GM23338 (cell line): Measurements from ENCODE around the gene FYN. TPM values are rescaled to one million over a fixed set of nuclear protein-coding genes. Genes with fewer than 3 reads are reported as not detected.

Source experiments
- ATAC-seq: fragments of 200-7000 bp; cut with Tn5 transposase; 3 replicates; pipeline ENCODE4 v1.9.1; 2020
- DNase-seq: peaks from one replicate; pipeline ENCODE4 v3.0.0-alpha.2; 2015; ENCODE audit warnings: low spot score
- H2AFZ ChIP-seq: fragments of 200-600 bp; sonication (generic); 2 replicates; pipeline ENCODE4 v1.8.0; 2016; ENCODE audit warnings: antibody characterized with exemption, mild to moderate bottlenecking, moderate library complexity
- H3F3A ChIP-seq: fragments of 200-600 bp; sonication (generic); replicated peaks from 2 replicates; pipeline ENCODE4 v1.8.0; 2017; ENCODE audit warnings: antibody characterized with exemption, mixed run types, low read depth
- H3K27ac ChIP-seq: fragments of 200-600 bp; sonication (generic); 2 replicates; pipeline ENCODE4 v1.6.1; 2016; ENCODE audit warnings: low read depth
- H3K27me3 ChIP-seq: fragments of 200-600 bp; sonication (generic); 2 replicates; pipeline ENCODE4 v1.8.0; 2016; ENCODE audit warnings: mild to moderate bottlenecking, mixed run types, moderate library complexity; ENCODE audit not compliant: insufficient read depth
- H3K36me3 ChIP-seq: fragments of 200-600 bp; sonication (generic); 2 replicates; pipeline ENCODE4 v1.8.0; 2016; ENCODE audit warnings: mild to moderate bottlenecking; ENCODE audit not compliant: insufficient read depth
- H3K4me1 ChIP-seq: fragments of 200-600 bp; sonication (generic); 2 replicates; pipeline ENCODE4 v1.8.0; 2016; ENCODE audit warnings: mild to moderate bottlenecking, moderate library complexity; ENCODE audit not compliant: insufficient read depth
- H3K4me2 ChIP-seq: fragments of 200-600 bp; sonication (generic); 2 replicates; pipeline ENCODE4 v1.7.1; 2017; ENCODE audit warnings: mixed run types
- H3K4me3 ChIP-seq: fragments of 200-600 bp; sonication (generic); 2 replicates; pipeline ENCODE4 v1.6.1; 2016; ENCODE audit warnings: mixed run types
- H3K79me2 ChIP-seq: fragments of 200-600 bp; sonication (generic); replicated peaks from 2 replicates; pipeline ENCODE4 v1.8.0; 2017; ENCODE audit warnings: mild to moderate bottlenecking; ENCODE audit not compliant: insufficient read depth
- H3K9me2 ChIP-seq: fragments of 200-600 bp; sonication (generic); 2 replicates; pipeline ENCODE4 v1.8.0; 2017; ENCODE audit not compliant: insufficient read depth
- H4K20me1 ChIP-seq: fragments of 200-600 bp; sonication (generic); replicated peaks from 2 replicates; pipeline ENCODE4 v1.8.0; 2017; ENCODE audit warnings: mild to moderate bottlenecking; ENCODE audit not compliant: insufficient read depth
- H3K27ac Mint-ChIP-seq: 2 replicates; pipeline ENCODE4 v1.8.0; 2020; ENCODE audit warnings: inconsistent platforms, mild to moderate bottlenecking, moderate library complexity, mixed read lengths
- H3K27me3 Mint-ChIP-seq: 3 replicates; pipeline ENCODE4 v1.8.0; 2022; ENCODE audit warnings: low read depth, mild to moderate bottlenecking, moderate library complexity, mixed read lengths, inconsistent platforms; ENCODE audit not compliant: insufficient read depth, poor library complexity
- H3K36me3 Mint-ChIP-seq: 3 replicates; pipeline ENCODE4 v1.8.0; 2021; ENCODE audit warnings: low read depth, mild to moderate bottlenecking, inconsistent platforms, moderate library complexity, mixed read lengths
- H3K4me1 Mint-ChIP-seq: 3 replicates; pipeline ENCODE4 v1.8.0; 2020; ENCODE audit warnings: mild to moderate bottlenecking, inconsistent platforms, mixed read lengths
- H3K4me3 Mint-ChIP-seq: 3 replicates; pipeline ENCODE4 v1.8.0; 2021; ENCODE audit warnings: moderate library complexity, mild to moderate bottlenecking, inconsistent platforms, mixed read lengths
- H3K9me3 Mint-ChIP-seq: 3 replicates; pipeline ENCODE4 v1.8.0; 2020; ENCODE audit warnings: moderate library complexity, mild to moderate bottlenecking, inconsistent platforms, mixed read lengths
- CREB1 ChIP-seq: fragments of 250-450 bp; sonication (Bioruptor Pico); IDR thresholded peaks from 2 replicates; pipeline ENCODE4 v1.5.0; 2020; ENCODE audit warnings: low read depth, mild to moderate bottlenecking, moderate library complexity
- CTCF ChIP-seq, 2 experiments: fragments of 200-600 bp in 1 of 2; sonication (generic) in 1 of 2; conservative IDR thresholded peaks; 2 replicates each; pipeline versions ENCODE4 v1.5.1 to v1.6.1; 2016 to 2017; ENCODE audit warnings: antibody characterized with exemption in 2 of 2, low read depth in 2 of 2, mild to moderate bottlenecking in 2 of 2, moderate library complexity in 1 of 2
- ETS1 ChIP-seq: IDR thresholded peaks from 2 replicates; pipeline ENCODE4 v1.6.1; 2016; ENCODE audit warnings: antibody characterized with exemption
- EZH2phosphoT487 ChIP-seq: fragments of 200-600 bp; sonication (generic); IDR thresholded peaks from one replicate; pipeline ENCODE4 v1.8.1; 2018; ENCODE audit warnings: antibody characterized with exemption; ENCODE audit not compliant: unreplicated experiment
- JUNB ChIP-seq: IDR thresholded peaks from one replicate; pipeline ENCODE4 v1.6.1; 2016; ENCODE audit warnings: antibody characterized with exemption; ENCODE audit not compliant: unreplicated experiment
- NANOG ChIP-seq: IDR thresholded peaks from 2 replicates; pipeline ENCODE4 v1.6.1; 2016; ENCODE audit warnings: antibody characterized with exemption, borderline replicate concordance
- POLR2AphosphoS5 ChIP-seq: IDR thresholded peaks from 2 replicates; pipeline ENCODE4 v1.6.1; 2016; ENCODE audit warnings: antibody characterized with exemption, low read depth
- STAT1 ChIP-seq: IDR thresholded peaks from one replicate; pipeline ENCODE4 v1.6.1; 2016; ENCODE audit warnings: antibody characterized with exemption; ENCODE audit not compliant: unreplicated experiment
- ZNF331 ChIP-seq: fragments of 250-450 bp; sonication (Bioruptor Pico); IDR thresholded peaks from 2 replicates; pipeline ENCODE4 v1.5.0; 2020; ENCODE audit warnings: low read depth, mild to moderate bottlenecking, moderate library complexity
- ZNF462 ChIP-seq: fragments of 250-450 bp; sonication (Bioruptor Pico); IDR thresholded peaks from 2 replicates; pipeline ENCODE4 v1.5.0; 2020; ENCODE audit warnings: mild to moderate bottlenecking, moderate library complexity
- polyA plus RNA-seq: library from polyadenylated mRNA; unstranded; fragments of >200 nt; fragmentation: Nextera tagmentation; extraction: Ambion mirVana; gene quantifications from 2 replicates; pipeline ENCODE4 v1.2.1, GENCODE V29; 2016
- total RNA-seq: library from RNA; depleted of rRNA; stranded (reverse); fragments of >200 nt; shearing (Covaris generic); gene quantifications from 2 replicates; pipeline ENCODE4 v1.2.3, GENCODE V29; 2014

Gene FYN
- total and polyA plus RNA-seq, 2 experiments from 2014 or later = 46.8 to 143 TPM

GRCh38 chr6:111875741-111876140 is 2.5 kb upstream of the FYN start:
- peaks cover 19% of the 10 kb centered on the region for H3K4me1 Mint-ChIP-seq
- peaks cover 19% of the 10 kb centered on the region for H3K4me1 ChIP-seq
- H3K27me3 Mint-ChIP-seq = peaks cover 9% of the 10 kb centered on the region
- H3K4me2 ChIP-seq = no peak overlapping the region
- no peaks in the 10 kb centered on the region for H3K36me3 ChIP-seq
- H3K4me3 Mint-ChIP-seq = no peak overlapping the region
- no peak overlapping the region for H3K27ac ChIP-seq
- H3F3A ChIP-seq = 0 out of 2 replicates have a peak, but pooled peaks cover 5% of the 10 kb centered on the region
- peaks cover 13% of the 10 kb centered on the region for H3K79me2 ChIP-seq
- ATAC-seq (no peak), DNase-seq (no peak)
- no peak for TF ChIP-seq NANOG
- no peak for TF ChIP-seq STAT1
- TF ChIP-seq CREB1 (CRISPR knock-in tag) = no peak
- TF ChIP-seq ZNF462 (CRISPR knock-in tag) = no peak
- no peak for TF ChIP-seq ZNF331 (CRISPR knock-in tag)
- no peak for TF ChIP-seq JUNB
- TF ChIP-seq EZH2phosphoT487 = no peak
- no peak for TF ChIP-seq CTCF (conservative IDR thresholded peaks at IDR 0.05; ENCODE audit: low read depth in 2 of 2)
- TF ChIP-seq ETS1 = no peak
- no peak for TF ChIP-seq POLR2AphosphoS5
- H3K36me3 Mint-ChIP-seq = no peaks in the 10 kb centered on the region; the same call in 2 of the 3 replicates
- H3K9me2 ChIP-seq = no peaks in the 10 kb centered on the region; the same call in 1 of the 2 replicates
- no peak overlapping the region for H3K27ac Mint-ChIP-seq
- H2AFZ ChIP-seq = no peak overlapping the region
- no peaks in the 10 kb centered on the region for H3K9me3 Mint-ChIP-seq
- H4K20me1 ChIP-seq = no peaks in the 10 kb centered on the region; the same call in 1 of the 2 replicates
- H3K27me3 ChIP-seq = no peaks in the 10 kb centered on the region
- H3K4me3 ChIP-seq = no peak overlapping the region
